ENCODE measurements around the gene BACH2.

- TF ChIP-seq CTCF (optimal IDR thresholded peaks at IDR 0.05 in 1 of 3, IDR thresholded peaks at IDR 0.05 in 1 of 3, conservative IDR thresholded peaks at IDR 0.05 in 1 of 3; ENCODE audit: extremely low read depth in 1 of 3, insufficient read depth in 2 of 3, low read length in 3 of 3) (no peak), EZH2 (IDR thresholded peaks at IDR 0.05; ENCODE audit: low read length) (no peak)
These were observed 199.3 kb downstream of the BACH2 start for GRCh38 chr6:90097356-90097755.

All from keratinocyte (primary cell).